Erythroblast (primary cell): ENCODE measurements around the gene ZNF154.
A peak's percentile ranks its signal among the peaks of the same experiment; 100 is the strongest.

ENCODE experiments used
- DNase-seq, 2 experiments: peaks; one replicate each; lab custom pipeline; 2025; lab: John Stamatoyannopoulos, UW
- GATA1 ChIP-seq: IDR thresholded peaks from 2 replicates; pipeline ENCODE4 v1.6.1; 2011; ENCODE audit warnings: low read depth, mild to moderate bottlenecking, control low read depth, low read length, moderate library complexity
- POLR2A ChIP-seq: IDR thresholded peaks from 2 replicates; pipeline ENCODE4 v1.6.1; 2011; ENCODE audit warnings: mild to moderate bottlenecking, low read length

The ZNF154 gene

DNA sequence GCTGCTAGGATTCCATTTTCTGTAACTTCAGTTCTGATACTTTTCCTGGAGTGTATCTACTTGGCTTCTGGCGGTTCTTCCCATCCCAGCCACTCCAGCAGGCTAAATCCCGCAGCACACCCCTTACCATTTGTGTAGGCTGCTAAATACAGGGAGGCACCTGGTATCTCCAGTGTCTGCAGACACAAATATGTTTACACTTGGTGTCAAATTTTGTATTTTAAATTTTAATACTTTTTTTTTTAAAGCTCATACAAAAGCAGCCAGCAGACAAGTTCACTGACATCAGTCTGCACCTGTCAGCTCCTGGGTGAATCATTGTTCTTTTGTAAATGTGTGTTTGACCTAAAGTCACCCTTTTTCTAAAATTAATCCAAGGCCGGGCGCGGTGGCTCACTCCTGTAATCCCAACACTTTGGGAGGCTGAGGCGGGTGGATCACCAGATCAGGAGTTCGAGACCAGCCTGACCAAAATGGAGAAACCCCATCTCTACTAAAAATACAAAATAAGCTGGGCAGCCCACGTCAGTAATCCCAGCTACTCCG lies 43.7 kb downstream of the ZNF154 start:
- DNase-seq = no peak
- TF ChIP-seq POLR2A (no peak), GATA1 (no peak)

DNA sequence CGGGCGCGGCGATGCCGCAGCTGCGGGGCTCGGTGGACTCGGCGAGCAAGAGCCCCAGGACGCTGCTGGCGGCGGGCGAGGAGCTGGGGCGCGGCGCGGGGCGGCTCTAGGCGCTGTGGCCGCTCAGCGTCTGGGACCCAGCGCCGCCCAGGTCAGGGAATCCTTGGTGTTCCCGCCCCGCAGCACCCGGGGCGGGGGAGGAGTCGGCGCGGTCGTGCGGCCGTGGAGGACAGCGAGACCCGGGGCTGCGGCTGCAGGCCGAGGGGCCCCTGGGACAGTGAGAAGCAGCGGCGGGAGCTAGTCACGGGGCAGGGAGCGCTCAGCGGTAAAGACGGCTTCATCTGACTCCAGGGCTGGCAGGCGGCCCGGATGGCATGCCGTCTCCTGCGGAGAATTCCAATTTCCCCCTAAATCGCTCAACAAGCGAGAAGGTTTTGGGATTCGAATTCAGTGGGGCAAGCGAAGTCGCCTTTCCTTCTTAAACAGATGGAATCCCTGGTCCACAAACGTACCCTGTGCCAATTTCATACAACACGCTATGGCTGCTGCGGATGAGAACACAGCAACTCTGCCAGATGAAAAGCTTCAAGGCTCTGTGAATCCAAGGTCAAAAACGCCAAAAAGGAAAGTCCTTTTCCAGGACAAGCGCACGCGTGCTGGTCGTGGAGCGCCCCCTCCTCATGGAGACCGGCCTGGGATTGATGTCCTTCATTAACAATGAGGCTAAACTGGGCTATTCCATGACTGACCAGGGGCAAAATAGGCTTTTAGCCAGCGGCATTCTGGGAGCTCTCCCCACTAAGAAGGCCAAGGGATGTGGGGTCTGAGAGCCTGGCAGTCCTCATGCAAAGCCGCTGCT lies 44.5 kb downstream of the ZNF154 start:
- TF ChIP-seq POLR2A = no peak
- no peak for TF ChIP-seq GATA1
- peak; percentile 48 to 55 for DNase-seq

DNA sequence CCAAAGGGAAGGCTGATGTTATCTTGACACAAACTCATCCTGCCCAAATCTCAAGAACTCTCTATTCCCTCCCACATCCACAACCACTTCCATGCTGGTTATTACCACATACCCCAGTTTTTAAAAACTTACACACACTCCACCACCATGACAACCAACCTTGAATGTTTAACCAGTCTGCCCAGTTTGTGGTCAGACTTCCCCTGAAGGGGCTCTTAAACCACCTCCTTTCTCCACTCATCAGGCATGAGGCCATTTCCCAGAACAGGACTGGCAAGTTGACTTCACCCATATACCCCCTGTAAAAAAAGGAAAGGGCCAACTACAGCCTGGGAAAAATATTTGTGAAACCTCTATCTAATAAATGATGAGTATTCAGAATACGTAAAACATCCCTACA lies 52.7 kb downstream of the ZNF154 start:
- DNase-seq = no peak
- TF ChIP-seq POLR2A (no peak), GATA1 (no peak)

GRCh38 chr19:57655443-57655842 lies 53.6 kb downstream of the ZNF154 start:
- no peak for DNase-seq
- TF ChIP-seq POLR2A (no peak), GATA1 (no peak)

DNA sequence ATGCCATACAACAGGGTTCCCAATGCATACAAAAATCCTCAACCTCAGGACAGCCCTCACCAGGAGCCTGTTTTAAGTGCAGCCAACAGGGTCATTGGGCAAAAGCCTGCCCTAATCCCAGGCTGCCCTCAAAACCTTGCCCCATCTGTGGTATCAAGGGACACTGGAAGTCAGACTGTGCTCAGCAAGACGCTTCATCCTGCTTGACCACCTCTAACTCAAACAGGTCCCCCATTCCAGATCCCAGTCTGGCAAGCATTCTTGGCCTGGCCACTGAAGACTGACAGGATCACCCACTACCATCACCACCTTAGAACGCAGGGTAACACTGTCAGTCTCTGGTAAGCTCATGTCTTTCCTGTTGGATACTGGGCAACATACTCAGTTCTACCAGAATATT lies 55.3 kb downstream of the ZNF154 start:
- DNase-seq = no peak
- no peak for TF ChIP-seq POLR2A
- TF ChIP-seq GATA1 = no peak

DNA sequence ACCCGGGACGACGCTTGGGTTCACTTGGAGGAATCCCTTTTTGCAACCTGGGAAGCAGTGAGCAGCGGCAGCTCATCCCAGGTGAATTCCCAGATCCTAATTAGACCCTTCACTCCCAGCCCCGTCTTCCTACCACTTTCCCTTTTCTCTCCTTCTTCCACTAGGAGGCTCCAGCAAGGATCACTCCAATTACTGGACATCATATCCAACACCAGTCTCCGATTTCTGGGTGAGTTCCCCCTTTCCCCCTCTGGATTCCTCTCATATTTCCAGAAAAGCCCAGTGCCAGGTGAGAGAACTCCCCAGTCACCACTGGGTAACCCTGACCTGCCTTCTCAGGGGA lies 57.4 kb downstream of the ZNF154 start:
- no peak for TF ChIP-seq POLR2A
- no peak for TF ChIP-seq GATA1
- DNase-seq = no peak

DNA sequence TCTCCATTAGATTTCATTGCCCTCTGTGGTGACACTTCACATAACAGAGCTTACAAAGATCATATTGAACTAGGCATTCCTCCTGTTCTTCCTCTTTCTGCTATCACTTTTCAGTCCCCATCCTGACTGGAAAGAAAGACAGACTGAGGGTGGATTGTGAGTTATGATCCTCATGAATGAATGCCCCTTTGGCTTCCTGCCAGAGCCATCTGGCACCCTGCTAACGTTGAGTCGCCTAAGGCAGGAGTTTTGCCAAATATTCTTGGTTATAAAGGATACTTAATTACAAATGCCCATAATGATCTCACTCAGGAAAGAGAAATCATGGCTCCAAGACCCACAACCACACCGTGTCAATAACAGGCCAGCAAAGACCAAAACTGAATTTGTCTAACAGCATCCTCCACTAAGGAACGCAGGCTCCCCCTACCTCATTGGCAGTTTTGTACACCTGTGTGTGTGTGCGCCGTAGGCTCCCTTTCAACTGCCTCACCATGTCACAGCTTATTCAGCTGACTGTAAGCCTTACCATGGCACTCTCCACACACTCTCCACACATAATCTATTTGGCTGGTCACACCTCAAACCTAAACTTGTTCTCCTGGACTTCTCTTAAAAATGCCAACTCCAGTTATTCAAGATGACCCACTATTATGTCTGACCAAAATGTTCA lies 60.5 kb downstream of the ZNF154 start:
- no peak for DNase-seq
- TF ChIP-seq GATA1 = no peak
- no peak for TF ChIP-seq POLR2A
